ENCODE measurements around the gene CTBP1. TPM values are rescaled to one million over a fixed set of nuclear protein-coding genes. Genes with fewer than 3 reads are reported as not detected.

Gene CTBP1
- total and polyA plus RNA-seq, 9 of the 15 experiments (the other 6 are each of a cell fraction or from before 2014, with no cell fraction given) = 14.5 to 162 (median 68.2) TPM

- Histone ChIP-seq H3K27me3 (ENCODE audit: control insufficient read depth in 2 of 2, insufficient read depth in 2 of 2, low read length in 2 of 2) (no peaks in the 10 kb centered on the region; a peak in 2 of 5 replicates), H2AFZ (ENCODE audit: low read depth, low read length) (no peak overlapping the region), H3K9me1 (ENCODE audit: control insufficient read depth, insufficient read depth, low read length) (no peaks in the 10 kb centered on the region), H3K27ac (ENCODE audit: extremely low read depth, low read depth, low read length) (no peak overlapping the region), H3K4me2 (ENCODE audit: insufficient read depth, low read length) (no peak overlapping the region), H3K4me3 (no peak overlapping the region), H4K20me1 (replicated peaks; ENCODE audit: control insufficient read depth, insufficient read depth, low read length) (no peaks in the 10 kb centered on the region), H3K9me3 (replicated peaks; ENCODE audit: control insufficient read depth, insufficient read depth, low read depth, low read length) (no peaks in the 10 kb centered on the region), H3K4me1 (replicated peaks in 1 of 2; ENCODE audit: control insufficient read depth in 2 of 2, insufficient read depth in 2 of 2, low read length in 2 of 2) (peaks cover 0 to 6% of the 10 kb centered on the region in 2 experiments; a peak in 1 of 5 replicates), H3K9ac (ENCODE audit: insufficient read depth in 1 of 2, low read depth in 2 of 2, low read length in 2 of 2) (no peak overlapping the region), H3K79me2 (ENCODE audit: control insufficient read depth, insufficient read depth, low read length) (no peaks in the 10 kb centered on the region; the same call in 2 of the 3 replicates), H3K36me3 (ENCODE audit: control insufficient read depth, insufficient read depth, low read length) (peaks cover 81% of the 10 kb centered on the region)
- ChIA-PET POLR2A (interaction anchor here (0.9 kb wide), 1 partner anchor 13 kb away, joined by 4 read pairs; no protein-coding TSS in a partner anchor), CTCF (ENCODE audit: low intra/inter-chr PET ratio) (no interaction called here)
- intact Hi-C loops (cut with micrococcal nuclease) = no loop called here
- in situ Hi-C loops (cut with MboI) = no loop called here
- ATAC-seq (no peak), DNase-seq (ENCODE audit: extremely low read depth in 1 of 4, low spot score in 3 of 4) (no peak), FAIRE-seq (no peak)
- 91% methylated on average over 25 of the region's 34 CpGs for WGBS (ENCODE audit: insufficient coverage, low coverage, missing lambda C conversion rate)
- peak; percentile 12 for TF ChIP-seq RBM22 (IDR thresholded peaks at IDR 0.05; ENCODE audit: low read depth, low read length, poor library complexity, severe bottlenecking)
- no peak for TF ChIP-seq TSC22D4 (tag; IDR thresholded peaks at IDR 0.05)
- peak; percentile 22; the same call in 1 of the 2 replicates for TF ChIP-seq POLR2G (IDR thresholded peaks at IDR 0.05; ENCODE audit: low read depth, low read length)
- BruUV-seq (replicated peaks) = no TSS peak
Measured at GRCh38 chr4:1222036-1222789, 26.7 kb downstream of the CTBP1 start.

Data from K562 (cell line).